ENCODE data around the gene MICALL2.

The MICALL2 gene

DNA sequence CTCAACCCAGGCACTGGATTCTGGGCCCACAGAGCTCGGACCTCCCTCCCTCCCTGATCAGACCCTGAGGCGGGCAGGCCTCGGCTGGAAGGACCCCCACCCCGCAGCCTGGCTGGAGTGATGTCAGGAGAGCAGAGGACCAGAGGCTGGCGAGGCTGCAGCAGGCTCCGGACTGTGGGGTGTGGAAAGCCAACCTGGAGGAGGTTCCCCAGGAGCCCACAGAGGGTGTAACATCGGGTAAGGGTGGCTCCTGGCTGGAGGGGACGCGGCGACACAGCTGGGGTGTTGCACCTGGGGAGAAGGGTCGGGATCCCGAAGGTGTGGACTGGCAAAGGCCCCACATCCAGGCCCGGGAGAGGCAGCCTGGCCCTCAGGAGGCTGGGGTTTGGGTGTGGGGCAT is 8.9 kb upstream of the MICALL2 start:
- no peak for DNase-seq (ENCODE audit: low spot score)

DNA sequence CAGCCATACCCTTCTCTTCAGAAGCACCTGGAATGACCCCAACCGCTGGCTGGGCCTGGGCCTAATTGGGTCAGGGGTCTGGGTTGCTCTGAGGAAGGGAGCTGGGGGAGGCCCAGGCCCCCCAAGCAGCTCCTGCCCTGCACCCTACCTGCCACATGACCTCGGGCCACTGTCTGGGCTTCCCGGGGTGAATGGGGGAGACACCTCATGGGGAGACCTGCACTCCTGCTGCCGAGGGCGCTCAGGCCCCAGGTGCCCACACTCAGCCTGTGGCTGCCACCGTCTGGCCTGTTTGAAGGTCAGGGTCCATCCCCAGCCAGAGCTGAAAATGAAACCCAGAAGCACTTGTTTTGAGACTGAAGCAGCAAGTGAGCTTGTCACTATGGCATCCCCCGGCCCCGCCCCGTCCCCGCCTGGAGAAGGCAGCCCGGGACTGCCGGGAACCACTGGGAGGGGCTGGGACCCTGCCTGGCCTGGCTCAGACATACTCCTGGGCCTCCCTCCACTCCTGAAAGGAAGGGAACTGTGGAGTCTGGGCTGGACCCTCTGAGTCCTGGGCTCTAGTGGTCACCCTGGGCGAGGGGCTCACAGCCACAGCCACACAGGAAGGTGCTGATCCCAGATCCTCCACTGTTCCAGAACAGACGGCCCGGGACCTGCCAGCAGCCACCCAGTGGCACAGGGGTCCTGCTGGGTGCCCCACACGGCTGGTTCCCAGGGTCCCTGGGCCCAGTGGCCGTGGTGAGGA is 7.4 kb upstream of the MICALL2 start:
- DNase-seq (ENCODE audit: low spot score), result peak; percentile 89

DNA sequence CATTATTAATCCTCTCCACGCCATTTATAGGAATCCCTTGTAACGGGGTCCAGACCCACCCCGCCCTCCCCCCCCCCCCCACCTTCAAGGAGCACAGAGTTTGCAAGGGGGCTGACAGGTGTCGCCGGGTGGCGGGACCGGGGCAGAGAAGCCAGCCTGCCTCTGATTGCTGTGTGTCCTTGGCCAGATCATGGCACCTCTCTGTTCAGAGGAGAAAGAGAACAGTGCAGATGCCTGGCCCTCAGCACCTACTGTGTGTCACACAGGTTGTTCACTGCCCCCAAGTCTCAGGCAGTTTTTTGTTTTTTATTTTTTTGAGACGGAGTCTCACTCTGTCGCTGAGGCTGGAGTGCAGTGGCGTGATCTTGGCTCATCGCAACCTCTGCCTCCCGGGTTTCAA is 5.4 kb upstream of the MICALL2 start:
- no peak for DNase-seq (ENCODE audit: low spot score)

DNA sequence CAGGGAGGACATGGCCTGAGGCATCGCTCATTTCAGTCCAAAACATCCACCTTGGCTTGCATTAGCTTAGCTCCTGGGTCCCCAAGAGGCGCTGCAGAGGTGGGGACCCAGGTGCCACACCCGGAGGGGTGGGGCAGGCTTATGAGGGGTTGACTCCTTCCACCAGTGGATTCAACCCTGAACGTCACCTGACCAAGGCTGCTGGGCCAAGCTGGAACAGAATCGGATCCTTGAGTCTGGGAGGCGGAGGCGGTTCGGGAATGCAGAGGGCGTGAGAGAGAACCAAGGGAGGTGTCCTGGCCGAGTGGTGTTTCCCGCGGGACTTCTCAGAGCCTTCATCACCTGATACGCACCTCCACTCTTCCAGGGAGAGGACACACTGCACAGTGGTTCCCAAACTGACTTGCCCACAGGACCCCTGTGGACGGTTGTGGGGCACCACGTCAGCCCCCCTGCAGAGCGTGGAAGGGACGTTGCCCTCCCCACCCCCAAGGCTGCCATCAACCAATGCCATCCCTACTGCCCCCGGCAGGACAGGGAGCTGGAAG is 4.5 kb upstream of the MICALL2 start:
- no peak for DNase-seq (ENCODE audit: low spot score)

DNA sequence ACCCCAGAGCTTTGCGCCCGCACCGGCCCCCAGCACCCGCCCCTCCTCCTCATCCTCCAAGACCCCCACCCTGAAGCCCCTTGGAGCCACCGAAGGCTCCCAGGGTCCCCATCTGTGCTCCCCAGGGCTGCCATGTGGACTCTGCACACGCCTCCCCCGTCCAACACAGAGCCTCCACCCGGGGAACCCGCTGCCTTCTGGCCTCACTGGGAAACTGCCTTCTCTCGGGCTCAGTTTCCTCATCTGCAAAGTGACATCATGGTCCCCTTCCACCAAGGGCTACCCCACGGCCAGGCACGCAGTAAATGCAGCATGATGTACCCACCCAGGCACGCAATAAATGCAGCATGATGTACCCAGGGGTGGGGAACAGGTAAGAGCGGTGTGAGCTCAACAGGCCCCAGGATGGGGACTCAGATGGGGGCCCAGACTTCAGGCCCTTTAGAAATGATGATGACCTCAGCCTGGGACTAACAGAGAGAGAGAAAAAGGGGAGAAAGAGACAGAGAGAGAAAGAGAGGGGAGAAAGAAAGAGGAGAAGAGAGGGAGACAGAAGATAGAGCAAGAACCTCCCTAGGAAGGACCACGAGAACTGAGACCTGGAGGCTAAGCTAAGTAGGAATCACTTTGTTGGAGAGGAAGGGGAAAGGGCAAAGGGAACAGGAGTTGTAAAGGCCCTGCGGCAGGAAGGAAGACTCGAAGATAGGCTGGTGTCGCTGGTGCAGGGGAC is 2.5 kb upstream of the MICALL2 start:
- DNase-seq (ENCODE audit: low spot score), result no peak

DNA sequence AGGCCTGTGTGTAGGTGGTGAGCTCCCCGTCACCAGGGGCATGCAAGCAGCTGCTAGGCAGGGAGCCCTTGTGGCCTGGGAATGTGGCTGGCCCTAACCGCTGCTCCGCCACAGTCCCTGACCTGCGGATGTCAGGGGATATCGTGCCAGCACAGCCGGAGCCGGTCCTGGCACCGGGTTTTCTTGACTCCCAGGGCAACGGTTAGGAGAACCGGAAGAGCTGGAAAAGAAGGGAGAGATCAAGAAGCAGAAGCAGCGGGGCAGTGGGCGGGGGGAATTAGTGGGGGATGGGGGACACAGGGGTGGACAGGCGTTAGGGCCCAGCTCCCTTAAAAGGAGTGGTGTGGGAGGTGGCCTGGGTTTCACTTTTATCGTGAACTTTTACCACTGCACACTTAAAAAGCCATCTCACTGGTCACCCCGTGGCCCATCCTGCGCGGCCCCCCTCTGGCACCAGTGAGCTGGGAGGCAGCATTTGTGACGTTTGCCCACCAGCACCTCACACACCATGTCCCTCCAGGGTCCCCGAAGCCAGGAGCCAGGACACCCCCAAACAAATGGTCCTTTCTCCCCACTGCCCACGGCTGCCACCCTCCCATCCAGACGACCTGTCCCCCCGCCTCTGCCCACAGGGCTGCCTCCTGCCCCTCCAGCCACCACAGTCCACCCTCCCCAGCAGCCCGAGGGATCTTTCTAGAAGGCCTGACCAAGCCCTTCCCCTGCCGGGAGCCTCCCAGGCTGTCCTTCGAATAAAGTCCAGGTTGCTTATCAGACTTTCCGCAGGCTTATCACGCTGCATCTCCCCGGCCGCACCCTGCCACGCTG is 1.8 kb upstream of the MICALL2 start:
- peak; percentile 67 for DNase-seq (ENCODE audit: low spot score)

DNA sequence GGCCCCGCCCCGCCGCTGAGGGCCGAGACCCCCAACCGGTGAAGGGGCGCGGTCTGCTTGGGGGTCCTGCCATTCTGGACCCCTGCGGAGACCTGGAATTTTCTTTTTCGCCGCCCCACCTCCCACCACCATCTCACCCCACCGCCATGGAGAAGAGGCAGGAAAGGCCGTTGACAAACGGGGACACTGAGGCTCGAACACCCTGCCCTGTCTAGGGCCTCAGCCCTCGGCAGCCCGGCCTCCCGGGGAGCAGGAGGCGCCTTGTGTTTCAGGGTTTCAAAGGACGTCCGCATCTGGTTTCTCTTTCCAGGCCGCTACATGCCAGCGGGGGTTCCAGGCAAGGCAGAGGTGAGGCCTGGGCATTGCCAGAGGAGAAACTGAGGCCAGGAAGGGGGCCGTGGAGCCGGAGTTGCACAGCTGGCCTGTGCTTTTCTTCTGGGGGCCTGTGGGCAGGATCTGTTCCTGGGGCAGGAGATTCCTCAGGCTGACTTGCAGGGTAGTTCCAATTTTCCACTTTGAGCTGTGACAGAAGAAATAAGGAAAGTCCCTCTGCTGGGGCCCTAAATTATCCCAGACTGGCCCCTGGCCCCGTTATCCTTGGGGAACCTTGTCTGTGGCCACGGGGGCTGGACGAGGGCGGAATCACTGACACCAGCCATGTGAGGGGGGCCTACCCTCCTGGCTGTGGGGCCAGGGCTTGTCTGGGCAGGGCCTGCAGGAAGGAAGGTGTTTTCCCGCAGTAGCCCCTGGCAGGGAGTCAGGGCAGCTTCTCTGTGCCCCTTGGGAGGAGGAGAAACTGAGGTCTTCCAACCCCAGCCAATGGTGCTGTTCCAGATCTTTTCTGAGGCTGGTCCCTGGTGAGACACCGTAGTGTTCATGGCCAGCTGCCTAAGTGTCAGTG is 900 bp upstream of the MICALL2 start:
- DNase-seq (ENCODE audit: low spot score), result no peak

- peak; percentile 100 for DNase-seq (ENCODE audit: low spot score)
Measured at GRCh38 chr7:1459512-1459892, 232 bp upstream of the MICALL2 start.

- no peak for DNase-seq (ENCODE audit: low spot score)
Measured at GRCh38 chr7:1457949-1458682, 1.2 kb downstream of the MICALL2 start.

GRCh38 chr7:1457059-1457948 is 2.0 kb downstream of the MICALL2 start:
- DNase-seq (ENCODE audit: low spot score), result no peak

DNA sequence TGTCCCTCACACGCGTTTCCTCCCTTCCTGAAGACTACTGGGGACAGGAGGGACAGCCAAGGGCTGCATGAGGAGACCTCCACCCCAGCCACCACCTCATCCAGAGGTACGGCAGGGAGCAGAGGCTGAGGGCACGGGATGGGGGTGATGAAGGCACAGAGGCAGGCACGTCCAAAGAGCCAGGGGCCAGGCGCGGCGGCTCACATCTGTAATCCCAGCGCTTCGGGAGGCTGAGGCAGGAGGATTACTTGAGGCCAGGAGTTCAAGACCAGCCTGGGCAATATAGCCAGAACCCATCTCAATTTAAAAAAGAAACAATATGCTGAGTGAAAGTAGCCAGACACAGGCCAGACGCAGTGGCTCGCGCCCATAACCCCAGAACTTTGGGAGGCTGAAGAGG is 3.3 kb downstream of the MICALL2 start:
- DNase-seq (ENCODE audit: low spot score), result no peak

- DNase-seq (ENCODE audit: low spot score), result peak; percentile 74
Measured at GRCh38 chr7:1455241-1455939, 3.9 kb downstream of the MICALL2 start.

DNA sequence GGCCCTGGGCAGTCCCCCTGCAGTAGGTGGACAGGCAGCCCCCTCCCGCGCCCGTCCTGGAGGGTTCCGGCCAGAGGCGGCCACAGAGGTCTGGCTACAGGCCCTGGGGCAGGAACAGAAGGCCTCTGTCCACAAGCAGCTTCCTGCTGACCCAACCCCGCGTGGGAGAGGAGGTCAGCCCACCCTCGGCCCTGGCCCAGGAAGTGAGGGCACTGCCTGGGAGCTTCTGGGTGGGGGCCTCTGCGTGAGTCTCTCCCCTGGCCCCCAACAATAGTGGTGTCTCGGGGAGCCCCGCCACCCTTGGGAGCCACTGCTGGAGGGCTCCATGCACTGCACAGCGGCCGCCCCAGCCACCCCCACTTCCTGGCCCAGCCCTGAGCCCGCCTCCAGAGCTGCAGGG is 4.7 kb downstream of the MICALL2 start:
- DNase-seq (ENCODE audit: low spot score), result no peak

DNA sequence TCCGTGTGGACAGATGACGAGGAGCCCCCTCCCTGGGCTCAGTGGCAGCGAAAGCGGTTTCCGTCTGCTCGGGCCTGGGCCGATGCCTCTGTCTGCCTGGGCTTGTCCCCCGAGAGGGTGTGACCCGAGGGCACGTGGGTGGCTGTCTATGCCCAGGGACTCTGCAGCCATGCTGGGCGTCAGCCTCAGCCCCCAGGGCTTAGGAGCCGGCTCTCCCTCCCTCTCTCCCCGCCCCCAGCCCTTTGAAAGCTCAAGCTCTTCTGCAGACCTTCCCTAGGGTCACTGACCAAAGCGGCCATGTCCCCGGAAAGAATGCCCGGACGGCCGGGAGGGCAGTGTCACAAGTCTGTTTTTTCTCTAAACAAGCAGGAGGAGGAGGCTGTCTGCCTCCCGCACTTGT is 7.1 kb downstream of the MICALL2 start:
- no peak for DNase-seq (ENCODE audit: low spot score)

DNA sequence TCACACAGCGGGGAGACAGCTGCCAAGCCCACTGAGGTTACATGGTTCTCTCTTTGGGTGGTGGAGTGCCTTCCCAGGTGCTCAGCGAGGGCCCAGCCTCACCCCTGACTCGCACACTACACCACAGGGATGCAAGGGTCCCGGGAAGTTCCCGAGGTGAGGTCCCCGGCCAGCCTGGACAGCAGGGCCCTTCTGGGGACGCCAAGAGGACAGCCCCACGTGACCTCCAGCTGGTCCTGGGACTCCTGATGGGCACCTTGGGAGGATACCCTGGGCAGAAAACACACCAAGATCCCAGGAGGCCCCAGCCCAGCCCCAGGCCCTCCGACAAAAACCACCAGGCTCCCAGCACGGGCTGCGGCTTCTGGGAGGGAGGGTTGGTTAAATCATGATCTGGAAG is 8.3 kb downstream of the MICALL2 start:
- no peak for DNase-seq (ENCODE audit: low spot score)

GRCh38 chr7:1450431-1450830 is 8.8 kb downstream of the MICALL2 start:
- DNase-seq (ENCODE audit: low spot score), result no peak

- no peak for DNase-seq (ENCODE audit: low spot score)
Measured at GRCh38 chr7:1449951-1450350, 9.3 kb downstream of the MICALL2 start.

GRCh38 chr7:1449501-1449900 is 9.8 kb downstream of the MICALL2 start:
- no peak for DNase-seq (ENCODE audit: low spot score)

GRCh38 chr7:1448958-1449357 is 10.3 kb downstream of the MICALL2 start:
- DNase-seq (ENCODE audit: low spot score), result no peak
